Stimulated activated CD8-positive, alpha-beta memory T cell treated with anti-CD3 and anti-CD28 coated beads, Interleukin-4, amount 100 ng/mL, for 48 hours (primary cell): ENCODE results near the gene PAF1.
A peak's percentile ranks its signal among the peaks of the same experiment; 100 is the strongest.

Experiments used
- DNase-seq: peaks from one replicate; pipeline ENCODE4 v3.0.0-alpha.2; 2020

PAF1 gene

DNA sequence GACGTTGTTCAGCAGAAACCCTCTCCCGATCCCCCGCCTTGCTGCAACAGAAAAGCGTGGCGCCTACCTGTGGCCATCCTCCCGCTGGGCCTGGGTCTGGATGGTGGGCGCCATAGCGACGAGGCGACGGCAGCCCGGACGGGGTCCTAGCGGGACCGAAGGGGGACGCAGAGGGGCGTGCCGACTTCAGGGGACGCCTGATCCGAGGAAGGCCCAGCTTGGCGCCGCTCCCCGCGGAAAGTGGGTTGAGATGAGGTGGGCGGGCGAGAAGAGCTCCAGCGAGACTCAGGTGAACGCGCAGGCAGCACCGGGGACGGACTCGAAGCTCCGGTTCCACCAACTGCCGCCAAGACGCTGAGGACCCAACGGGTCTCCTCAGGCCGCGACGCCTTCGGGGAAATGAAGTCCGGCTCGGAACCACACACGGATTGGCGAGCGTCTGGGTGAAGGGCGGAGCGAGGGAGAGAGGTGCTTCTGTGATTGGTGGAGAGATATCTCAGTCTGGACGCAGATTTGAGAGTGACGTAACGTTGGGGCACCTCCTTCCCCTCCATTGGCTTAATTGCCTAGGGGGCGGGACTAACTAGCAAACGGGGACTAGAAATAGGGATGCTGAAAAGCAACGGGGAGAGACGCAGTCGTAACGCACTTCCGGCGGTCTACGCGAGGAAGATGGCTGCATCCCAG is at the start of gene PAF1, which contains the start of gene MED29:
Gene PAF1, minus strand, starts transcription at position 356 of the 687 bp plus-strand sequence. Its CDS starts 242 bp downstream, at position 114.
Gene MED29, plus strand, starts transcription at position 628 of the 687 bp plus-strand sequence. Its CDS starts 45 bp downstream, at position 673.
- peak; percentile 94 for DNase-seq

DNA sequence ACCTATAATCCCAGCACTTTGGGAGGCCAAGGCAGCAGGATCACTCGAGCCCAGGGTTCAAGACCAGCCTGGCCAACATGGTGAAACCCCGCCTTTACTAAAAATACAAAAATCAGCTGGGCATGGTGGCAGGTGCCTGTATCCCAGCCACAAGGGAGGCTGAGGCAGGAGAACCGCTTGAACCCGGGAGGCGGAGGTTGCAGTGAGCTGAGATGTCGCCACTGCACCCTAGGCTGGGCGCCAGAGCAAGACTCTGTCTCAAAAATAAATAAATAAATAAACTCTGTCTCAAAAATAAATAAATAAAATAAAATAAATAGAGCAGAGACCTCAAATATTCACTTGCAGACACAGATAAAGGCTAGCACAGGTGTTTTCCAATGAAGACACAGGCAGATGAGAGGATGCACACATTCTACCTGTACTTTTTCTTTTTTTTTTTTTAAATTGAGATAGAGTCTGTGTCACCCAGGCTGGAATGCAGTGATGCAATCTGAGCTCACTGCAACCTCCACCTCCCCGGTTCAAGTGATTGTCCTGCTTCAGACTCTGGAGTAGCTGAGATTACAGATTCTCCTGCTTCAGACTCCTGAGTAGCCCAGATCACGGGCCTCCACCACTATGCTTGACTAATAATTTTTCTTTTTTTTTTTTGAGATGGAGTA is 47.5 kb upstream of the PAF1 start:
- no peak for DNase-seq

DNA sequence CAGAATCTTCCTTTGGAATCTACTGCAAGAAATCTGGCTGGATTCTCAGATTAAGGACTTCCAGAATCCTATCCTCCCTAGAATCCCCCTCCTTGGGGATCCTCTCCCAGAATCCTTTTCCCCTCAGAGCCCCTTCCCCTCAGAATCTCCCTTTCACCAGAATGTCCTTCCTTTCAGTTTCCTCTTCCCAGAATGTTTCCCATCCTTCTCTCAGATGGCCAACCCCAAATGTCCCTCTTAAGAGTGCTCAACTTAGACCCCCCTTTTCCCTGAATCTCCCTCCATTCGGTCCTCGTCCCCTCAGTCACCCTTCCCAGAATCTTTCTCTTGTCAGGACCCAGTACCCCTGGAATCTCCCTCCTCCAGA is 45.4 kb upstream of the PAF1 start:
- no peak for DNase-seq

DNA sequence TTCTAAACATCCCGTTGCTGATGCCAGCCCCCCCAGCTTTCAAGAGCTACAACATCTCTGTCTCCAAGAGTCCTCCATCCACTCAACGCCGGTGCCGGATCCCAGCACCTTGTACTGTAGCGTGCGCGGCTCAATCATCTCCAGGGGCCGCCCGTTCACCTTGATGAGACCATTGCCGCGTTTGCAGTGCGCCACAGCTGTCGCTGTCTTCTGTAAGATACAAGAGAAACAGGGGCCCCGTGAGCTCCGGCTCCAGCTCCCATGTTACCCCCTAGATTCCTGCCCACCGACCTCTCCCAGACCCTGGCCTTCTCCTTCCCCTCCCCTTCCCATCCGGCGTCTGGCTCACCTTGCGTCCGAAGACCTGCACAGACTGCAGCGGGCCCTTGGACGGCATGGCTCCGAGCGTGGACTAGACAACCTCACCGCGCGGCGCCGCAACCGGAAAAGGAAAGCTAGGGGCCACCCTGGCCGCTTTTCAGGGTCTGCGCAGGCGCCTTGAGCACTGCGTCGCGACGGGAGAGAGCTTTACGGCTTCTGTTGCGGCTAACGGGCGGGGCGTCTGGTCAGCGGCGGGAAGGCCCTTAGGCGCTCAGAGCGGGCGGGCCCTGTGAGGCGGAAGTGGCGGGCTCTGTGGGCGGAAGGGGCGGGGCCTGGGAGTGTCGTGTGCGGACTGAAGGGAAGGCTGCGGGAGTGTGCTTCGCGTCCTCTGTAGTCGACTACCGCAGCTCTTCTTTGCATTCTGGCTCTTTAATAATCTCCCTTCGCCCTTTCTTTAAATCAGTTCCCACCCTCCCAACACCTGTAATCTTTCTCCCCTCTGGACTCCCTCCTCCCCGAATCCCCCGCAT is 44.8 kb upstream of the PAF1 start, which contains the start of gene RPS16:
Gene RPS16, minus strand, starts transcription at position 451 of the 851 bp plus-strand sequence. Its CDS starts 54 bp downstream, at position 397.
- DNase-seq, result peak; percentile 100

DNA sequence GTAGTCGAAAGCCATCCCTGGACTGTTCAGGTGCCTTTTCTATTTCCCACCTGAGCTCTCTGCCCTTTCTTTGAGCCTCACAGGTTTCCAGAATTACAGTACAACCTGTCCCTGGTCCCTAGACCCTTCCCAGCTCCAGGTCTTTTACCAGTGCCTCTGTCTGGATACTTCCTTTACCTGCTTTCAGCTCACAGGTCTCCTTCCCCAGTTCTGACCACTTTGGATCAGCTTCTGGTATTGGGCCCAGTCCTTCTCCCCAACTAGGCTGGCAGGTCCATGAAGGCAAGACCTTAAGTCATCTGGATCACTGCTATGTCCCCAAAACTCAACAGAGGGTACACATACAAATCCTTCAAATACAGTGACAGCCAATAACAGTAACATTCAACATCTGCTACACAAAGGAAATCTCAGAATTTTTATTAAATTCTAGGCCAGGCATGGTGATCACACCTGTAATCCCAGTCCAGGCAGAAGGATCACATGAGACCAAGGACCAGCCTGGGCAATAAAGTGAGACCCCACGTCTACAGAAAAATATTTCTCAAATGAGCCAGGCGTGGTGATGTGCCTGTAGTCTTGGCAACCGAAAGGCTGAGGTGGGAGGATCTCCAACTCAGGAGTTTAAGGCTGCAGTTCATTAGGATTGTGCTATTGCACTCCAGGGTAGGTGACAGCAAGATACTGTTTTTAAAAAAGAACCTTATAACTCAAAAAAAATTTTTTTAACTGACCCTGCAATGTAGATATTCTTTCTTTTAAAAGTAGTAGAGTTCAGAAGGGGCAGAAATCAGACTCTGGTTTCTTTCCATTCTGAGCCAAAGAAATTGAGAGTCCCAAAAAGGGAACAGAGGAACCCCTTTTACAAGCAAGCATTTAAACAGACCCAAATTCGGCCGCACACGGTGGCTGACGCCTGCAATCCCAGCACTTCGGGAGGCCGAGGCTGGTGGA is 43.5 kb upstream of the PAF1 start:
- DNase-seq, result no peak

DNA sequence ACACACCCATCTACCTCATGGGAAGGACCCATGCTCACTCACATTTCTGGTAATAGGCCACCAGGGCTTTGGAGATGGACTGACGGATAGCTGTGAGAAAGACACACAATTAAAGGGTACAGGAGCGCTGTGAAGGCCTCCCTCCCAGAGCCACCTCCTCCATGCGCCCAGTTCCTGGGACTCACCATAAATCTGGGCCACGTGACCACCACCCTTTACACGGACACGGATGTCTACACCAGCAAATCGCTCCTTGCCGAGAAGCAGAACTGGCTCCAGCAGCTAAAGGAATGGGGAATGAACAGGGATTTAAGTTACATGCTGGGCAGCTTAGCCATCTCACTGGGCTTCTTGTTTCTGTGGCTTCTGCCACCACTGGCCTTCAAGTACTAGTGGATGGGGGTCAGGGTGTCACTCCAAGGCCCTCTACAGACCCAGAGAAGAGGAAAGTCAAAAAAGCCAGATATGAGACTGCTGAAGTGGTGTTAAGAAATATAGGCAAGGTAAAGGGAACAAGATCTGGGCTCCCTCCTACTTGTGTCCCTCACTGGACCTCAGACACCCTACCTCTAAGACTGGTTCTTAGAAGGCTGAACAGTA is 42.7 kb upstream of the PAF1 start:
- no peak for DNase-seq

DNA sequence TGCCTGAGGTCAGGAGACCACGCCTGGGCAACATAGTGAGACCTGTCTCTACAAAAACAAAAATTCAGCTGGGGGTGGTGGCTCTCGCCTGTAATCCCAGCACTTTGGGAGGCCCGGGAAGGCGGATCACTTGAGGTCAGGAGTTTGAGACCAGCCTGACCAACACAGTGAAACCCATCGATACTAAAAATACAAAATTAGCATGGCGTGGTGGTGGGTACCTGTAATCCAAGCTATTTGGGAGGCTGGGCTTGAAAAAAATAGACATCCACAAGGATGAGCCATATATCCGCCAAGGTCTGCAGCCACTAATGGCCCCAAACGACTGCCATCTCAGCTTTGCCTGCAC is 41.7 kb upstream of the PAF1 start:
- DNase-seq, result no peak

DNA sequence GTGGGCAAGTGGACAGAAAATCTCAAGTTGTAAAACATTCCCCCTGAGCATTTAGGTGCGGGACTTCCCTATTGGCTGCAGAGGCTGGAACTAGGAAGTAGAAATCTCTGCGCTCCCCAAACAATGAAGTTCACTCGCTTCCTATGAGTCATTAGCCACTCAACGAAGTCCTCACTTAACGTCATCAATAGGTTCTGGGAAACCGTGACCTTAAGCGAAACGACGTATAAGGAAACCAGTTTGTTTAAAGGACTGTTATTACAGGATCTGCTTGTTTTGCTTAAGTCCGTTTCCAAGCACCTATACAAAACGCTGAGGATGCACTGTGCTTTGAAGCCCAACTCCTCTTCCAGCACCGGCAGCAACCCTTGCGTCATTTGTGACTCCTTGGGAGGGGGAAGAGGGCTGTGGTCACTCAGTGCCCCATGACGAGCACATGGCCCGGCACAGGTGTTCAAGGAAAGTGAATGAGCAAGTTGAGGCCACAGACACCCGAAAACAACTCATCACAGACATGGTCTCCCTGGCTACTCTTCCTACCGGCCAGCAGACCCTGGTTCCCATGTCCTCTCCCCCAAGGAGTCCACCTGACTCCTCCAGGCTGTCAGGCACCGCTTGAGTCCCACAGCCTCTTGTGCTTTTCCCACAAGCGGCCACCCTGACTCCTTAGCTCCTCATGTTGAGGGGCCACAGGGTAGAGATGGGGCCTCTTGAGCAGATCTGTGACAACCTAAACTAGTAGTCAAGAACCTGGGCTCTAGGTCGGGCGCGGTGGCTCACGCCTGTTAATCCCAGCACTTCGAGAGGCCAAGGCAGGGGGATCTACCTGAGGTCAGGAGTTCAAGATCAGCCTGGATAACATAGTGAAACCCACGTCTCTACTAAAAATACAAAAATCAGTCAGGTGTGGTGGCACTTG is 40.0 kb upstream of the PAF1 start:
- DNase-seq, result peak; percentile 78

DNA sequence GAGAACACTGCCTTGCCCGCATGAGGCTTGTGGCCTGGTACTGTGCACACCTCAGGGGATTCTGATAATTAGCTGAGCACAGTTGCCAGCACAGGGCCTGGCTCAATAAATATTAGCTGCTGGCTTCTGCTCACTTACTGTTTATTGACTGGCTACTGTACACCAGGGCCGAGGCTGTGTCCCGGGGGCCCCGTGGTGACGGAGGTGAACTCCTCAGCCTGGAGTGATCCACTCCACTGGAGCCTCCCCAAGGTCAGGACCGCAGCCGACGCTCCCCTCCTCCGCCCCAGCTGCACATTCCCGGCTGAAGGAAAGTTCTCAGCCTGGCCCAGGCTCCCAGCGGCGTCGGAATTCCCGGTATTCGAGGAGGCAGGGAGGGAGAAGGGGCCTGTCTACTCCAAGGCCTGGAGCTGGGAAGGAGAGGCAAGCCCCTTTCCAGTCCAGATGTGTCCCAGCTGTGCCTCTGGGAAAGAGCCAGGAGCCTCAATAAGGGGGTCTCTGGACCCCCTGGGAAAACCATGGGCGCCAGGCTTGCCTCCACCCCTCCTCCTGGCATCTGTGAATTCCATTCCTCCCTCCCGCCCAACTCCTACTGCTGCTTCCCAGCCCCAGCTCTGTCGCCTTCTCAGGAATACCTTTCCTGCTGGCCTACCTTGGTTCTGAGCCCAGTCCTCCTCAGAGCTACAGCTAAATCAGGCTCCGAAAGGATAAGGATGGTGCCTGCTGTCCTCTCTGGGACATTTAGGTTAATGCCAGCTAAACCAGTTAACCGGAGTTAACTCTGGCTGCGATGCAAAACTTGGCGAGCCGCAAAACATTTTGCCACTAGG is 37.6 kb upstream of the PAF1 start:
- no peak for DNase-seq

DNA sequence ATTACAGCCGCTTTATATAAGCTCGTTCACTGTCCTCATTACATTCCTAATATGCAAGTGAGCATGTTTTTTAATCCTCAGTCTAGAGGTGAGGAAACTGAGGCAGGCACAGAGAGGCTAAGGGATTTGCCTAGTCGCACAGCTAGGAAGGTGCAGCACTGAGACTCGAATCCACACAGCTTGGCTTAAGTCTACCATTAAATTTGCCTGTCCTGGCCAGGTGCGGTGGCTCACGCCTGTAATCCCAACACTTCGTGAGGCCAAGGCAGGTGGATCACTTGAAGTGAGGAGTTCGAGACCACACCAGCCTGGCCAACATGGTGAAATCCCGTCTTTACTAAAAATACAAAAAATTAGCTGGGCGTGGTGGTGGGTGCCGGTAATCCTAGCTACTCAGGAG is 36.8 kb upstream of the PAF1 start:
- no peak for DNase-seq

DNA sequence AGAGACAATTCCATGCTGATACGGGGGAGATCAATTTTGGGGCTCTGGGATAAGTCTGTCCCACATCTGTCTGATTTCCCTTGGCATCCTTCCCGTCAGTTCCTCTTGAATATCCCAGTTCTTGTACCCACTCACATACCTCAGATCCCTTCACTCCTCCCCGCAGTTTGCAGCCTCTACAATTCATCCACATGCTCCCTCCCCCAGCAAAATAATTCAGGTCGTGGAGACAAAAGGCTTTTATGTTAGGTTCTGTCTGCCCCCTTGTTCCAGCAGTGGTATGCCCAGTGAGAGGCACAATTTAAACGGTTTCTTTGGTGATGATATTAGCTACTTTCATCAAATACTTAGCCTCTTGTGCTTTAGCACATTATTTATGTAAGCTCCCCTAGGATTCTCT is 35.3 kb upstream of the PAF1 start:
- no peak for DNase-seq

DNA sequence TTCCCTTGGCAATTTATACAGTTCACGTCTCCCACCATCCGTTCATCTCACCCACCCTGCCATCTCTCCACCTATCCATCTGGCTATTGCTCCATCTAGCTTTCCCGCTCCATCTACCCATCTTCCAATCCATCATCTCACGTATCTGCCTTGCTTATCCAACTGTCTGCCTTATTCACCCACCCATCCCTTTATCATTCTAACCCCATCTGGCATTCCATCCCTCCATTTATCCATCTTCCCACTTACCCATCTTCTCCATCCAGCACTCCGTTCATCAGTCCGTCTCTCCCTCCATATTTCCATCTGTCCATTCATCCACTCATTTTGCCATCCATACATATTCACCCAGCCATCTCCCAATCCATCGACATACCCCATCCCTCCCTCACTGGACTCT is 34.8 kb upstream of the PAF1 start:
- no peak for DNase-seq

DNA sequence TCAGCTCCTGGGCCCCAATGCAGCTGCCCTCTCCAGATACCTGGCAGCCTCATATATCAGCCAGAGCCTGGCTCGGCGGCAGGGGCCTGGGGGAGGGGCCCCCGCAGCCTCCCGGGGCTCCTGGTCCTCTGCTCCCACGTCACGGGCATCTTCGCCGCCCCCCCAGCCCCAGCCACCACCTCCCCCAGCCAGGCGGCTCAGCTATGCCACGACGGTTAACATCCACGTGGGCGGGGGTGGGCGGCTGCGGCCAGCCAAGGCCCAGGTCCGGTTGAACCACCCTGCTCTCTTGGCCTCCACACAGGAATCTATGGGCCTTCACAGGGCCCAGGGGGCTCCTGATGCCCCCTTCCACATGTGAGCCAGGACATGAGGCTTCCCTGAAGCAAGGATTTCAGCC is 34.0 kb upstream of the PAF1 start:
- DNase-seq, result no peak

DNA sequence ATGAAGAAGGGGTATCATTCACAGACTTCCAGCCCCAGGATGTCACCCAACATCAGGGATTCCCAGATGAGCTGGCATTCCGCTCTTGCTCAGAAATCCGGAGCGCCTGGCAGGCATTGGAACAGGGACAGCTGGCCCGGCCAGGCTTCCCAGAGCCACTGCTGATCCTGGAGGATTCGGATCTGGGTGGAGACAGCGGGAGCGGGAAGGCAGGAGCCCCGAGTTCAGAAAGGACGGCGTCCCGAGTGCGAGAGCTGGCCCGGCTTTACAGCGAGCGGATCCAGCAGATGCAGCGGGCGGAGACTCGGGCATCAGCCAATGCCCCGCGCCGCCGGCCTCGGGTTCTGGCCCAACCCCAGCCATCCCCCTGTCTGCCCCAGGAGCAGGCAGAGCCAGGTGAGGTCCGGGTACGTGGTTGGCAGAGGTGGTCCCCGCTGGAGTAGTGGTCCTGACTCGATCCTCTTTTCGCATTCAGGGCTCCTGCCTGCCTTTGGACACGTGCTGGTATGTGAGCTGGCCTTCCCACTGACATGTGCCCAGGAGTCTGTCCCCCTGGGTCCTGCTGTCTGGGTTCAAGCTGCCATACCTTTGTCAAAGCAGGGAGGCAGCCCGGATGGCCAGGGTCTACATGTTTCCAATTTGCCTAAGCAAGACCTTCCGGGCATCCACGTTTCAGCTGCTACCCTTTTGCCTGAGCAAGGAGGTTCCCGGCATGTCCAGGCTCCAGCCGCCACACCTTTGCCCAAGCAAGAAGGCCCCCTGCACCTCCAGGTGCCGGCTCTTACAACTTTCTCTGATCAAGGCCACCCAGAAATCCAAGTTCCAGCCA is 32.6 kb upstream of the PAF1 start:
- no peak for DNase-seq

DNA sequence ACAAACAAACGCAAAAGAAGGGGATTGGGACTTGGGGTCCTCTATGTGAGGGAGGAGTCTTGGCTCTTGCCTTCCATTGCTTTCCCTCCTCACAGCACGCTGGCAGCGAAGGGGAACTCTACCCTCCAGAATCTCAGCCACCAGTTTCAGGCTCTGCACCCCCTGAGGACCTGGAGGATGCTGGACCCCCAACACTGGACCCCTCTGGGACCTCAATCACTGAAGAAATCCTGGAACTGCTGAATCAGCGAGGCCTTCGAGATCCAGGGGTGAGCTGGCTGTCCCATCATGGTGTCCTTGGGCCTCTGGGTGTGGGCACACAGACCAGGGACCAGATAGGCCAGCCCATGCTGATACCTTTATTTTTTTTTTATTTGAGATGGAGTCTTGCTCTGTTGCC is 31.1 kb upstream of the PAF1 start:
- no peak for DNase-seq

DNA sequence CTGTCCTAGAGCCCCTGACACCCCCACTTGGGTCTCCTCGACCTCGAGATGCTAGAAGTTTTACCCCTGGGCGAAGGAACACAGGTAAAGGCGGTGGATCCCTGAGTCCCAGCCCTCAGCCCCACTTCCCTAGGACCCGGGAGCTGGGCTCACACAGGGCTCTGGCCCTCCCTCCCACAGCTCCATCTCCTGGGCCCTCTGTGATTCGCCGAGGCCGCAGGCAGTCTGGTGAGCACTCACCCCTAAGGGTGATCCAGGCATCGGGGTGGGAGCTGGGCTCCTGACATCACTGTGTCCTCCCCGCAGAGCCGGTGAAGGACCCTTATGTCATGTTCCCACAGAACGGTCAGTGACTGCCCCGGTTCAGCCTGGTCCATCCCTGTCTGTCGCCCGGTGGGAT is 29.9 kb upstream of the PAF1 start:
- DNase-seq, result no peak

DNA sequence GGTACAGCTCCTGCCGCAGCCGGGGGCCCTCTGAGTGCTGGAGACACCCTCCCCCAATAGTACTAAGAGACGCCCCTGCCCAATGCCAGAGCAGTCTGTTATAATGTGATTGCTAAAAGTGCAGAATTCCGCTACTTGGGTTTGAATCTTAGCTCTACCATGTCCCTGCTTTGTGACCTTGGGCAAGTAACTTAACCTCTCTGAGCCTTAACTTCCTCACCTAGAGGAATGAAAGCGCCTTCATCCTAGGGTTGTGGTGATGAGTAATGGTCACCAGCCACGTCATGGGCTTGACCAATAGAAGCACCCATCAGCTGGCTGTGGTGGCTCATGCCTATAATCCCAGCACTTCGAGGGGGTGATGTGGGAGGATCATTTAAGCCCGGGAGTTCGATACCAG is 28.1 kb upstream of the PAF1 start:
- no peak for DNase-seq

DNA sequence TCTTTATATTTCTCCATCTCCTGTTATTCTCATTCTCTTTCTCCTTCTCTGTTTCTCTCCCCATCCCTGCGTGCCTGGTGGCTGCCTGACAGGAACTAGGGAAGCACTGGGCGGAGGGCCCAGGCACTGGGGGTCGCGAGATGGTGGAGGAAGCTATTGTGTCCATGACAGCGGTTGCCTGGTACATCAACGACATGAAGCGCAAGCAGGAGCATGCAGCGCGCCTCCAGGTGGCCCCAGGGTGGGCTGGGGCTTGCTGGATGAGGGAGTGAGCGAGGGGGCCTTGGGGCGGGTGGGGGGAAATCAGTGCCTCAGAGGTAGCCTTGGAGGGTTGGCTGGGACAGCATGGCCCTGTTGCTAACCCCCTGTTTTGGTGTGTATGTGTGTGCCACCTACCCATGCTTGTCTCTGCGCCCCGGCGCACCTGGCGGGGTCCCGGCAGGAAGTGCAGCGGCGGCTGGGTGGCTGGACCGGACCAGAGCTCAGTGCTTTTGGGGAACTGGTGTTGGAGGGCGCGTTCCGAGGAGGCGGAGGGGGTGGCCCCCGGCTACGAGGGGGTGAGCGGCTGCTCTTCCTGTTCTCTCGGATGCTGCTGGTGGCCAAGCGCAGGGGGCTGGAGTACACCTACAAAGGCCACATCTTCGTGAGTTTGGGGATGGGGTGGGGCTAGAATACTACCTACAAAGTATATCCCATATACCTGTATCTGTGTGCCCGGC is 26.7 kb upstream of the PAF1 start:
- no peak for DNase-seq
